Tibial artery (tissue), 4 donors: ENCODE data around the gene CFAP100.

ENCODE experiments used
- DNase-seq, 2 donors: peaks; one replicate each; pipeline ENCODE4 v3.0.0-alpha.2; 2019
- H3K27ac ChIP-seq, 2 donors: fragments of 200-600 bp; sonication (generic) in 1 of 2; 1 replicate in 1 of 2; 2 replicates in 1 of 2; pipeline ENCODE4 v1.5.1; 2018 to 2019; ENCODE audit warnings: mild to moderate bottlenecking in 1 of 2
- H3K27me3 ChIP-seq, 2 donors: fragments of 200-600 bp; sonication (generic) in 1 of 2; one replicate each; pipeline versions ENCODE4 v1.5.1 to v1.6.0; 2016 to 2019
- H3K36me3 ChIP-seq, 3 donors: fragments of 200-600 bp; sonication (generic) in 2 of 3; one replicate each; pipeline ENCODE4 v1.5.1; 2016 to 2019; ENCODE audit warnings: mild to moderate bottlenecking in 2 of 3
- H3K4me1 ChIP-seq, 4 donors: fragments of 200-600 bp; sonication (generic) in 2 of 4; 1 replicate in 3 of 4; 2 replicates in 1 of 4; pipeline ENCODE4 v1.5.1; 2016 to 2019
- H3K4me3 ChIP-seq, 2 donors: fragments of 200-600 bp; sonication (generic) in 1 of 2; 1 replicate in 1 of 2; 2 replicates in 1 of 2; pipeline ENCODE4 v1.5.1; 2018 to 2019; ENCODE audit warnings: mild to moderate bottlenecking in 2 of 2
- H3K9me3 ChIP-seq, 3 donors: fragments of 200-600 bp; sonication (generic) in 1 of 3; one replicate each; pipeline ENCODE4 v1.5.1; 2016 to 2019
- CTCF ChIP-seq, 2 experiments: fragments of 200-600 bp in 1 of 2; fragments of 450-650 bp in 1 of 2; IDR thresholded peaks; one replicate each; pipeline ENCODE4 v1.5.1; 2017 to 2019; ENCODE audit warnings: antibody characterized with exemption in 2 of 2, mild to moderate bottlenecking in 1 of 2, moderate library complexity in 1 of 2
- intact Hi-C: fragments of 100-400 bp; cut with DNase I; formaldehyde crosslinking; loops from one replicate; pipeline ENCODE4 v1.15.0; 2023; ENCODE audit warnings: low total_unique reads

The CFAP100 gene

GRCh38 chr3:126475413-126476114 is 80.9 kb downstream of the CFAP100 start, which contains the start of gene ZXDC:
TSS of gene ZXDC (minus strand) at chr3:126475891. CDS start at chr3:126475865, 26 bp downstream.
- intact Hi-C loops = loop anchor here (5.0 to 10.0 kb wide), 3 partner anchors 211 to 393 kb away; partner anchors contain the start of gene SLC41A3
- Histone ChIP-seq H3K27me3 (no peaks in the 10 kb centered on the region), H3K4me3 (peak within 1 kb of the TSS; percentile 71 to 75), H3K36me3 (peaks cover 8 to 16% (median 9%) of the 10 kb centered on the region in 3 donors), H3K27ac (peak within 1 kb of the TSS; percentile 88 to 91), H3K9me3 (no peaks in the 10 kb centered on the region), H3K4me1 (peaks cover 0 to 48% (median 39%) of the 10 kb centered on the region in 4 donors)
- TF ChIP-seq CTCF (IDR thresholded peaks at IDR 0.05) = peak; percentile 18 to 36
- DNase-seq = peak; percentile 91 to 97

- TF ChIP-seq CTCF (IDR thresholded peaks at IDR 0.05) = peak in 1 of 2 experiments; percentile 6
- H3K4me1 ChIP-seq = peaks cover 0 to 43% (median 37%) of the 10 kb centered on the region in 4 donors
- peaks cover 0 to 7% (median under 1%) of the 10 kb centered on the region in 3 donors for H3K36me3 ChIP-seq
- peak in 1 of 2 donors; percentile 86 for DNase-seq
- H3K27ac ChIP-seq = peak overlapping the region; percentile 88 to 91
- H3K4me3 ChIP-seq = peak overlapping the region; percentile 63 to 75
- H3K9me3 ChIP-seq = no peaks in the 10 kb centered on the region
- H3K27me3 ChIP-seq = no peaks in the 10 kb centered on the region
- intact Hi-C loops = loop anchor here (5.0 to 10.0 kb wide), 3 partner anchors 212 to 394 kb away; partner anchors contain the start of gene SLC41A3
These were observed 81.7 kb downstream of the CFAP100 start for GRCh38 chr3:126476166-126477060.

- no peaks in the 10 kb centered on the region for H3K9me3 ChIP-seq
- DNase-seq = no peak
- no peak overlapping the region for H3K4me3 ChIP-seq
- H3K27me3 ChIP-seq = no peaks in the 10 kb centered on the region
- peak overlapping the region; percentile 88 to 91 for H3K27ac ChIP-seq
- H3K4me1 ChIP-seq = peaks cover 0 to 37% (median 31%) of the 10 kb centered on the region in 4 donors
- H3K36me3 ChIP-seq = peaks cover 0 to 1% (median 0%) of the 10 kb centered on the region in 3 donors
- intact Hi-C loops = loop anchor here (5.0 to 10.0 kb wide), 3 partner anchors 212 to 395 kb away; partner anchors contain the start of gene SLC41A3
- TF ChIP-seq CTCF (IDR thresholded peaks at IDR 0.05) = no peak
These were observed 82.3 kb downstream of the CFAP100 start for GRCh38 chr3:126477061-126477380.

GRCh38 chr3:126478581-126479310 is 84.0 kb downstream of the CFAP100 start:
- DNase-seq = no peak
- Histone ChIP-seq H3K36me3 (no peaks in the 10 kb centered on the region), H3K27ac (no peak overlapping the region), H3K27me3 (no peaks in the 10 kb centered on the region), H3K9me3 (no peaks in the 10 kb centered on the region), H3K4me1 (peaks cover 0 to 19% (median 15%) of the 10 kb centered on the region in 4 donors), H3K4me3 (no peak overlapping the region)
- no peak for TF ChIP-seq CTCF (IDR thresholded peaks at IDR 0.05)
- intact Hi-C loops = loop anchor here (5.0 to 10.0 kb wide), 3 partner anchors 214 to 396 kb away; partner anchors contain the start of gene SLC41A3

- intact Hi-C loops = loop anchor here (5.0 to 10.0 kb wide), 3 partner anchors 215 to 397 kb away; partner anchors contain the start of gene SLC41A3
- no peak overlapping the region for H3K27ac ChIP-seq
- no peak for TF ChIP-seq CTCF (IDR thresholded peaks at IDR 0.05)
These were observed 84.9 kb downstream of the CFAP100 start for GRCh38 chr3:126479642-126480041.

More at GRCh38 chr3:126479642-126480041, 84.9 kb downstream of the CFAP100 start:
- H3K9me3 ChIP-seq = no peaks in the 10 kb centered on the region
- H3K27me3 ChIP-seq = no peaks in the 10 kb centered on the region
- no peaks in the 10 kb centered on the region for H3K36me3 ChIP-seq
- no peak for DNase-seq
- no peak overlapping the region for H3K4me3 ChIP-seq
- H3K4me1 ChIP-seq = peaks cover 0 to 10% (median 8%) of the 10 kb centered on the region in 4 donors
